ENCODE measurements around the gene SPTY2D1.

- TF ChIP-seq EZH2 (IDR thresholded peaks at IDR 0.05; ENCODE audit: borderline replicate concordance, low read depth, low read length, poor library complexity, severe bottlenecking): no peak
- TF ChIP-seq CTCF (conservative IDR thresholded peaks at IDR 0.05; ENCODE audit: low read depth, low read length): no peak
Observed at GRCh38 chr11:18599739-18600230, 34.4 kb downstream of the SPTY2D1 start, which contains the start of gene MISFA.
